ENCODE data around the gene AP3B2. TPM values are rescaled to one million over a fixed set of nuclear protein-coding genes. Genes with fewer than 3 reads are reported as not detected.

Gene AP3B2
- total and polyA plus RNA-seq, 2 donors (not counting 1 experiment from before 2014, with no cell fraction given) = 0.09 to 0.17 TPM

DNA sequence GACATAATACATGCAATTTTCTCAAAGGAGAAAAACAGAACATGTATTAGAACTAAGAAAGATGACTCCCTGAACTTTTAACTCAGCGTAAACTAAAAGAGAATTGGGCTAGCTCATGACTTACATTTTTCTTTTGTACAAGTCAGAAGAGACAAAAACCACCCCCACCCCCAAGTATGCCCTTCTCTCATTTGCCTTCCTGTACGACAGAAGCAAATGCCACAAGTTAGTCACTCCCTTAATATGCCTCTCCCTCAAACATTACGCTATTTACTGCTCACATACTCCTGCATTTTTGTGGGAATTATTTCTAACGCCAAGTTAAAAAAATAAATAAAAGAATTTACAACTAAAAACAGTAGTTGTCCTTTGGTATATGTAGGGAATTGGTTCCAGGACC lies 84.5 kb downstream of the AP3B2 start:
- H3K27me3 ChIP-seq (ENCODE audit: control insufficient read depth, insufficient read depth, low read length) = no peaks in the 10 kb centered on the region
- TF ChIP-seq CTCF (conservative IDR thresholded peaks at IDR 0.05 in 1 of 2, IDR thresholded peaks at IDR 0.05 in 1 of 2; ENCODE audit: low read depth in 1 of 2, low read length in 2 of 2) (no peak), EZH2 (IDR thresholded peaks at IDR 0.05; ENCODE audit: low read length, missing control alignments) (no peak)
- peak in 1 of 2 donors; percentile 64 for DNase-seq (ENCODE audit: low read depth in 2 of 2)
- no peak overlapping the region for H3K9ac ChIP-seq (ENCODE audit: insufficient read depth, low read length)
- H2AFZ ChIP-seq (ENCODE audit: low read length) = no peak overlapping the region
- H3K4me2 ChIP-seq (ENCODE audit: extremely low read depth, insufficient read depth, low read length) = no peak overlapping the region
- no peaks in the 10 kb centered on the region for H3K36me3 ChIP-seq (ENCODE audit: control insufficient read depth, insufficient read depth, low read length)
- H3K9me3 ChIP-seq (ENCODE audit: control insufficient read depth, insufficient read depth, low read depth, low read length) = no peaks in the 10 kb centered on the region
- no peak overlapping the region for H3K27ac ChIP-seq (ENCODE audit: insufficient read depth, low read length)
- H4K20me1 ChIP-seq (ENCODE audit: control insufficient read depth, extremely low read depth, insufficient read depth, low read length) = no peaks in the 10 kb centered on the region
- no peaks in the 10 kb centered on the region for H3K4me1 ChIP-seq (ENCODE audit: control insufficient read depth, extremely low read depth, insufficient read depth, low read length)
- H3K4me3 ChIP-seq (replicated peaks in 1 of 4; ENCODE audit: control extremely low read depth in 1 of 4, insufficient read depth in 1 of 4, low read depth in 3 of 4, low read length in 4 of 4) = no peak overlapping the region
- H3K79me2 ChIP-seq (ENCODE audit: control insufficient read depth, insufficient read depth, low read length) = no peaks in the 10 kb centered on the region

DNA sequence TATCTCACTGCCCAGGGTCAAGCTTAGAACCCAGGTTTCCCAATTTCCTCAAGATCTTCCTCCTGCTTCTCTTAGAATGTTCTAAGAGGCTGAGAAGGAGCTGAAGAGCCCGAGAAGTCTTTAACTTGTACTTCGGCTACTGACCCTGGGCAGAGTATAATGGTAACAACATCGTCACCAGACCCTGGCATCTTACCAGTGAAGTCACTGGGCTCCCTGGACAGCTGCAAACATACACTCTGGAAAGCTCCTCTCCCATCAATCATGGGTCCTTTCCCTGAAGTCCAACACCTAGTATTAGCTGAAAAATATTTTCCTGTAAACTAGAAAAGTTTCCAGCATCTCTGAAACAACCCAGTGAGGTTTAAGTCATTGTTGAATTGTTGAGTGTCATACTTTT lies 85.2 kb downstream of the AP3B2 start:
- no peak overlapping the region for H2AFZ ChIP-seq (ENCODE audit: low read length)
- H3K27me3 ChIP-seq (ENCODE audit: control insufficient read depth, insufficient read depth, low read length) = no peaks in the 10 kb centered on the region
- H3K4me3 ChIP-seq (replicated peaks in 1 of 4; ENCODE audit: control extremely low read depth in 1 of 4, insufficient read depth in 1 of 4, low read depth in 3 of 4, low read length in 4 of 4) = no peak overlapping the region
- no peaks in the 10 kb centered on the region for H3K79me2 ChIP-seq (ENCODE audit: control insufficient read depth, insufficient read depth, low read length)
- no peak overlapping the region for H3K4me2 ChIP-seq (ENCODE audit: extremely low read depth, insufficient read depth, low read length)
- no peak overlapping the region for H3K9ac ChIP-seq (ENCODE audit: insufficient read depth, low read length)
- no peaks in the 10 kb centered on the region for H3K9me3 ChIP-seq (ENCODE audit: control insufficient read depth, insufficient read depth, low read depth, low read length)
- no peak for DNase-seq (ENCODE audit: low read depth in 2 of 2)
- no peak for TF ChIP-seq EZH2 (IDR thresholded peaks at IDR 0.05; ENCODE audit: low read length, missing control alignments)
- no peak for TF ChIP-seq CTCF (conservative IDR thresholded peaks at IDR 0.05 in 1 of 2, IDR thresholded peaks at IDR 0.05 in 1 of 2; ENCODE audit: low read depth in 1 of 2, low read length in 2 of 2)
- no peak overlapping the region for H3K27ac ChIP-seq (ENCODE audit: insufficient read depth, low read length)
- H3K4me1 ChIP-seq (ENCODE audit: control insufficient read depth, extremely low read depth, insufficient read depth, low read length) = no peaks in the 10 kb centered on the region
- no peaks in the 10 kb centered on the region for H3K36me3 ChIP-seq (ENCODE audit: control insufficient read depth, insufficient read depth, low read length)
- H4K20me1 ChIP-seq (ENCODE audit: control insufficient read depth, extremely low read depth, insufficient read depth, low read length) = no peaks in the 10 kb centered on the region

GRCh38 chr15:82624008-82624407 lies 85.7 kb downstream of the AP3B2 start:
- H3K27me3 ChIP-seq (ENCODE audit: control insufficient read depth, insufficient read depth, low read length) = no peaks in the 10 kb centered on the region
- no peaks in the 10 kb centered on the region for H4K20me1 ChIP-seq (ENCODE audit: control insufficient read depth, extremely low read depth, insufficient read depth, low read length)
- no peak overlapping the region for H3K4me2 ChIP-seq (ENCODE audit: extremely low read depth, insufficient read depth, low read length)
- no peak overlapping the region for H3K27ac ChIP-seq (ENCODE audit: insufficient read depth, low read length)
- no peaks in the 10 kb centered on the region for H3K9me3 ChIP-seq (ENCODE audit: control insufficient read depth, insufficient read depth, low read depth, low read length)
- H3K9ac ChIP-seq (ENCODE audit: insufficient read depth, low read length) = no peak overlapping the region
- H3K4me3 ChIP-seq (replicated peaks in 1 of 4; ENCODE audit: control extremely low read depth in 1 of 4, insufficient read depth in 1 of 4, low read depth in 3 of 4, low read length in 4 of 4) = no peak overlapping the region
- H3K4me1 ChIP-seq (ENCODE audit: control insufficient read depth, extremely low read depth, insufficient read depth, low read length) = no peaks in the 10 kb centered on the region
- H3K36me3 ChIP-seq (ENCODE audit: control insufficient read depth, insufficient read depth, low read length) = no peaks in the 10 kb centered on the region
- no peak overlapping the region for H2AFZ ChIP-seq (ENCODE audit: low read length)
- TF ChIP-seq CTCF (conservative IDR thresholded peaks at IDR 0.05 in 1 of 2, IDR thresholded peaks at IDR 0.05 in 1 of 2; ENCODE audit: low read depth in 1 of 2, low read length in 2 of 2) (no peak), EZH2 (IDR thresholded peaks at IDR 0.05; ENCODE audit: low read length, missing control alignments) (no peak)
- H3K79me2 ChIP-seq (ENCODE audit: control insufficient read depth, insufficient read depth, low read length) = no peaks in the 10 kb centered on the region
- DNase-seq (ENCODE audit: low read depth in 2 of 2) = peak in 1 of 2 donors; percentile 62
